Endothelial cell (in vitro differentiated cells): ENCODE measurements around the gene ITGA4. TPM values are rescaled to one million over a fixed set of nuclear protein-coding genes. Genes with fewer than 3 reads are reported as not detected.

Source experiments
- DNase-seq: peaks from one replicate; pipeline ENCODE4 v3.0.0; 2021; ENCODE audit warnings: low spot score
- H3K27ac Mint-ChIP-seq: one replicate; pipeline ENCODE4 v1.8.0; 2021; ENCODE audit warnings: mixed read lengths, inconsistent platforms; ENCODE audit not compliant: unreplicated experiment
- H3K27me3 Mint-ChIP-seq: one replicate; pipeline ENCODE4 v1.8.0; 2021; ENCODE audit warnings: mild to moderate bottlenecking, moderate library complexity, mixed read lengths, inconsistent platforms; ENCODE audit not compliant: unreplicated experiment
- H3K36me3 Mint-ChIP-seq: one replicate; pipeline ENCODE4 v1.8.0; 2021; ENCODE audit warnings: mild to moderate bottlenecking, low read depth, mixed read lengths, inconsistent platforms; ENCODE audit not compliant: unreplicated experiment
- H3K4me1 Mint-ChIP-seq: one replicate; pipeline ENCODE4 v1.8.0; 2021; ENCODE audit warnings: mild to moderate bottlenecking, mixed read lengths, inconsistent platforms; ENCODE audit not compliant: unreplicated experiment
- H3K4me3 Mint-ChIP-seq: one replicate; pipeline ENCODE4 v1.8.0; 2021; ENCODE audit warnings: mild to moderate bottlenecking, mixed read lengths, inconsistent platforms; ENCODE audit not compliant: unreplicated experiment
- H3K9me3 Mint-ChIP-seq: one replicate; pipeline ENCODE4 v1.8.0; 2021; ENCODE audit warnings: mixed read lengths, inconsistent platforms; ENCODE audit not compliant: unreplicated experiment
- CTCF ChIP-seq: fragments of 200-600 bp; sonication (generic); IDR thresholded peaks from one replicate; pipeline ENCODE4 v1.5.0; 2021; ENCODE audit warnings: antibody characterized with exemption; ENCODE audit not compliant: unreplicated experiment
- total RNA-seq: library from RNA; stranded (reverse); fragmentation: NEBNext Ultra II Directional; extraction: Animal tissue kit (Norgen Biotek cat#: 25700); gene quantifications from one replicate; pipeline ENCODE4 v1.2.1, GENCODE V29; 2021; ENCODE audit not compliant: unreplicated experiment

Gene ITGA4
- total RNA-seq, 1 donor from 2014 or later = 5.7 TPM

GRCh38 chr2:181467966-181468707, 11.0 kb downstream of the ITGA4 start:
- no peak for DNase-seq
- H3K27ac Mint-ChIP-seq = no peak overlapping the region
- no peak overlapping the region for H3K4me3 Mint-ChIP-seq
- no peak for TF ChIP-seq CTCF
- no peaks in the 10 kb centered on the region for H3K27me3 Mint-ChIP-seq
- H3K4me1 Mint-ChIP-seq = peaks cover 5% of the 10 kb centered on the region
- H3K36me3 Mint-ChIP-seq = no peaks in the 10 kb centered on the region
- no peaks in the 10 kb centered on the region for H3K9me3 Mint-ChIP-seq

- no peaks in the 10 kb centered on the region for H3K9me3 Mint-ChIP-seq
- H3K4me3 Mint-ChIP-seq = no peak overlapping the region
- peaks cover 5% of the 10 kb centered on the region for H3K4me1 Mint-ChIP-seq
- no peaks in the 10 kb centered on the region for H3K27me3 Mint-ChIP-seq
- no peak overlapping the region for H3K27ac Mint-ChIP-seq
- no peaks in the 10 kb centered on the region for H3K36me3 Mint-ChIP-seq
- TF ChIP-seq CTCF = no peak
- no peak for DNase-seq
Observed at GRCh38 chr2:181468811-181469210, 11.6 kb downstream of the ITGA4 start.

GRCh38 chr2:181471226-181471625, 14.0 kb downstream of the ITGA4 start:
- H3K4me1 Mint-ChIP-seq = peaks cover 5% of the 10 kb centered on the region
- DNase-seq = no peak
- no peak overlapping the region for H3K4me3 Mint-ChIP-seq

GRCh38 chr2:181471783-181472182, 14.6 kb downstream of the ITGA4 start:
- peaks cover 5% of the 10 kb centered on the region for H3K4me1 Mint-ChIP-seq
- TF ChIP-seq CTCF = no peak
- H3K9me3 Mint-ChIP-seq = no peaks in the 10 kb centered on the region
- no peak for DNase-seq
- no peaks in the 10 kb centered on the region for H3K27me3 Mint-ChIP-seq
- H3K4me3 Mint-ChIP-seq = no peak overlapping the region
- H3K36me3 Mint-ChIP-seq = no peaks in the 10 kb centered on the region
- H3K27ac Mint-ChIP-seq = no peak overlapping the region

More at GRCh38 chr2:181471226-181471625, 14.0 kb downstream of the ITGA4 start:
- Mint-ChIP-seq H3K9me3 (no peaks in the 10 kb centered on the region), H3K27ac (no peak overlapping the region), H3K27me3 (no peaks in the 10 kb centered on the region), H3K36me3 (no peaks in the 10 kb centered on the region)
- no peak for TF ChIP-seq CTCF

GRCh38 chr2:181472990-181473389, 15.8 kb downstream of the ITGA4 start:
- no peak for DNase-seq
- no peaks in the 10 kb centered on the region for H3K36me3 Mint-ChIP-seq
- peaks cover 5% of the 10 kb centered on the region for H3K4me1 Mint-ChIP-seq
- no peaks in the 10 kb centered on the region for H3K9me3 Mint-ChIP-seq
- no peak overlapping the region for H3K27ac Mint-ChIP-seq
- H3K4me3 Mint-ChIP-seq = no peak overlapping the region
- H3K27me3 Mint-ChIP-seq = peaks cover 1% of the 10 kb centered on the region
- no peak for TF ChIP-seq CTCF
